GM18508 (cell line): ENCODE results near the gene CERS4.

Experiments used
- ATAC-seq: cut with Tn5 transposase; IDR thresholded peaks from one replicate; pipeline ENCODE4 v1.9.1; 2021; ENCODE audit warnings: moderate number of reproducible peaks; ENCODE audit not compliant: insufficient read depth, unreplicated experiment

The CERS4 gene

GRCh38 chr19:8311461-8312260 lies 102.5 kb downstream of the CERS4 start:
- no peak for ATAC-seq
